CD14-positive monocyte (primary cell): ENCODE data around the gene DNAH1. TPM values are rescaled to one million over a fixed set of nuclear protein-coding genes. Genes with fewer than 3 reads are reported as not detected.

Source experiments
- DNase-seq, 3 donors: peaks; one replicate each; pipeline ENCODE4 v3.0.0-alpha.2; 2011 to 2022
- H2AFZ ChIP-seq: 2 replicates; pipeline ENCODE4 v1.6.0; 2012; ENCODE audit warnings: mild to moderate bottlenecking, low read depth, low read length, inconsistent platforms; ENCODE audit not compliant: insufficient read depth, poor library complexity, severe bottlenecking
- H3K27ac ChIP-seq, 2 donors: 1 replicate in 1 of 2; 2 replicates in 1 of 2; pipeline ENCODE4 v1.5.1; 2012 to 2013; ENCODE audit warnings: low read length in 2 of 2, control low read depth in 1 of 2, inconsistent platforms in 1 of 2, low read depth in 1 of 2, mild to moderate bottlenecking in 1 of 2
- H3K27me3 ChIP-seq, 2 donors: one replicate each; pipeline versions ENCODE4 v1.6.0 to v1.6.1; 2011 to 2013; ENCODE audit warnings: low read length in 2 of 2; ENCODE audit not compliant: control insufficient read depth in 2 of 2, insufficient read depth in 2 of 2
- H3K36me3 ChIP-seq, 2 donors: replicated peaks in 1 of 2; 1 replicate in 1 of 2; 2 replicates in 1 of 2; pipeline versions ENCODE4 v1.5.1 to v1.6.1; 2012 to 2013; ENCODE audit warnings: low read length in 2 of 2, control low read depth in 1 of 2, inconsistent platforms in 1 of 2, mild to moderate bottlenecking in 1 of 2; ENCODE audit not compliant: insufficient read depth in 2 of 2, control insufficient read depth in 1 of 2
- H3K4me1 ChIP-seq, 2 donors: 1 replicate in 1 of 2; 2 replicates in 1 of 2; pipeline versions ENCODE4 v1.5.1 to v1.6.1; 2012 to 2013; ENCODE audit warnings: low read length in 2 of 2, control low read depth in 1 of 2, inconsistent platforms in 1 of 2, mild to moderate bottlenecking in 1 of 2, moderate library complexity in 1 of 2; ENCODE audit not compliant: insufficient read depth in 2 of 2, control insufficient read depth in 1 of 2
- H3K4me2 ChIP-seq: replicated peaks from 2 replicates; pipeline ENCODE3; 2012; ENCODE audit warnings: low read length, moderate library complexity, mild to moderate bottlenecking; ENCODE audit not compliant: poor library complexity, severe bottlenecking; ENCODE audit errors: extremely low read depth
- H3K4me3 ChIP-seq, 3 experiments: fragments of 200-600 bp in 1 of 3; sonication (generic) in 1 of 3; replicated peaks in 1 of 3; 1 replicate in 2 of 3; 2 replicates in 1 of 3; pipeline ENCODE4 v1.5.1; 2011 to 2013; ENCODE audit warnings: low read length in 3 of 3, mild to moderate bottlenecking in 3 of 3, control low read depth in 2 of 3, low read depth in 2 of 3, inconsistent platforms in 1 of 3, moderate library complexity in 1 of 3
- H3K79me2 ChIP-seq: 2 replicates; pipeline ENCODE4 v1.6.0; 2012; ENCODE audit warnings: mild to moderate bottlenecking, control low read depth, inconsistent platforms, low read length, moderate library complexity; ENCODE audit not compliant: insufficient read depth
- H3K9ac ChIP-seq: 2 replicates; pipeline ENCODE4 v1.6.0; 2017; ENCODE audit warnings: low read length, mild to moderate bottlenecking; ENCODE audit not compliant: insufficient read depth, poor library complexity, severe bottlenecking
- H3K9me3 ChIP-seq, 2 donors: replicated peaks in 1 of 2; 1 replicate in 1 of 2; 2 replicates in 1 of 2; pipeline versions ENCODE4 v1.5.1 to v1.6.1; 2012 to 2013; ENCODE audit warnings: low read length in 2 of 2, control low read depth in 1 of 2; ENCODE audit not compliant: control insufficient read depth in 1 of 2, insufficient read depth in 1 of 2
- H4K20me1 ChIP-seq: 2 replicates; pipeline ENCODE4 v1.6.0; 2012; ENCODE audit warnings: mild to moderate bottlenecking, low read length, control low read depth, moderate library complexity; ENCODE audit not compliant: insufficient read depth
- H3K27ac Mint-ChIP-seq, 7 donors: one replicate each; pipeline ENCODE4 v1.8.0; 2020; ENCODE audit warnings: mild to moderate bottlenecking in 7 of 7, mixed read lengths in 7 of 7, moderate library complexity in 6 of 7, inconsistent platforms in 2 of 7
- H3K27me3 Mint-ChIP-seq, 3 donors: one replicate each; pipeline ENCODE4 v1.8.0; 2021 to 2022; ENCODE audit warnings: low read depth in 3 of 3, mild to moderate bottlenecking in 3 of 3, mixed read lengths in 3 of 3, moderate library complexity in 3 of 3, inconsistent platforms in 1 of 3
- H3K36me3 Mint-ChIP-seq, 2 donors: one replicate each; pipeline ENCODE4 v1.8.0; 2020; ENCODE audit warnings: mixed read lengths in 2 of 2, inconsistent platforms in 1 of 2, mild to moderate bottlenecking in 1 of 2
- H3K4me1 Mint-ChIP-seq: one replicate; pipeline ENCODE4 v1.8.0; 2020; ENCODE audit warnings: mild to moderate bottlenecking, mixed read lengths
- H3K4me3 Mint-ChIP-seq, 2 donors: one replicate each; pipeline ENCODE4 v1.8.0; 2020; ENCODE audit warnings: mild to moderate bottlenecking in 2 of 2, mixed read lengths in 2 of 2, moderate library complexity in 1 of 2
- H3K9me3 Mint-ChIP-seq, 7 donors: one replicate each; pipeline ENCODE4 v1.8.0; 2020 to 2022; ENCODE audit warnings: mixed read lengths in 7 of 7, mild to moderate bottlenecking in 6 of 7, moderate library complexity in 6 of 7, inconsistent platforms in 2 of 7
- CTCF ChIP-seq: fragments of 200-600 bp; IDR thresholded peaks from one replicate; pipeline ENCODE4 v1.8.0; 2022; ENCODE audit warnings: antibody characterized with exemption, mild to moderate bottlenecking
- WGBS: methylation state at CpG from one replicate; pipeline ENCODE4 v1.1.5; 2013; ENCODE audit warnings: missing lambda C conversion rate; ENCODE audit not compliant: insufficient coverage; 5-methylcytosine and 5-hydroxymethylcytosine counted together
- intact Hi-C, 2 donors: fragments of 100-400 bp; cut with micrococcal nuclease; formaldehyde crosslinking; loops; one replicate each; pipeline versions ENCODE4 v1.15.0 to v1.15.1; 2023
- polyA plus RNA-seq, 3 donors: library from polyadenylated mRNA; depleted of rRNA in 1 of 3; unstranded in 2 of 3; stranded (reverse) in 1 of 3; fragments of 300-500 nt in 2 of 3; fragments of >200 nt in 1 of 3; fragmentation: Illumina TruSeq in 2 of 3; gene quantifications; 1 replicate in 2 of 3; 2 replicates in 1 of 3; pipeline ENCODE4 v1.2.3, GENCODE V29; 2012 to 2021

DNAH1 gene
- polyA plus RNA-seq, 3 donors, result 0.15 to 47.0 (median 0.25) TPM

- Mint-ChIP-seq H3K9me3 (peaks cover 0 to 3% (median 0%) of the 10 kb centered on the region in 7 donors), H3K27ac (no peak overlapping the region), H3K27me3 (peaks cover 2 to 13% (median 6%) of the 10 kb centered on the region in 3 donors), H3K4me1 (peaks cover 32% of the 10 kb centered on the region), H3K36me3 (no peaks in the 10 kb centered on the region), H3K4me3 (no peak overlapping the region)
- Histone ChIP-seq H3K79me2 (no peaks in the 10 kb centered on the region), H3K27me3 (no peaks in the 10 kb centered on the region), H3K27ac (no peak overlapping the region), H3K9ac (no peak overlapping the region), H3K4me2 (no peak overlapping the region), H3K36me3 (no peaks in the 10 kb centered on the region), H3K9me3 (no peaks in the 10 kb centered on the region), H3K4me1 (peaks cover 20 to 25% of the 10 kb centered on the region in 2 donors), H3K4me3 (no peak overlapping the region), H2AFZ (no peak overlapping the region), H4K20me1 (no peaks in the 10 kb centered on the region)
- intact Hi-C loops, result loop anchor here in 1 of 2 donors (2.0 kb wide), 1 partner anchor 15 kb away; the partner anchor contains the start of gene SEMA3G
- DNase-seq, result no peak
- WGBS, result 89% methylated on average over 5 of the region's 7 CpGs
- no peak for TF ChIP-seq CTCF
Observed at GRCh38 chr3:52429779-52430415, 113.8 kb downstream of the DNAH1 start.

GRCh38 chr3:52430416-52430810 lies 114.3 kb downstream of the DNAH1 start:
- Histone ChIP-seq H3K79me2 (no peaks in the 10 kb centered on the region), H3K9me3 (no peaks in the 10 kb centered on the region), H4K20me1 (no peaks in the 10 kb centered on the region), H3K27me3 (no peaks in the 10 kb centered on the region), H3K9ac (no peak overlapping the region), H3K27ac (no peak overlapping the region), H3K4me1 (peaks cover 20 to 25% of the 10 kb centered on the region in 2 donors), H3K4me2 (no peak overlapping the region), H2AFZ (no peak overlapping the region), H3K4me3 (no peak overlapping the region), H3K36me3 (no peaks in the 10 kb centered on the region)
- Mint-ChIP-seq H3K27me3 (peaks cover 2 to 14% (median 6%) of the 10 kb centered on the region in 3 donors), H3K4me3 (no peak overlapping the region), H3K36me3 (no peaks in the 10 kb centered on the region), H3K4me1 (peaks cover 32% of the 10 kb centered on the region), H3K9me3 (peaks cover 0 to 3% (median 0%) of the 10 kb centered on the region in 7 donors), H3K27ac (no peak overlapping the region)
- TF ChIP-seq CTCF, result no peak
- intact Hi-C loops, result no loop called here
- no peak for DNase-seq
- WGBS, result 100% methylated on average over 4 of the region's 9 CpGs
